Ascending aorta (tissue), 2 donors: ENCODE results near the gene SIMC1. TPM values are rescaled to one million over a fixed set of nuclear protein-coding genes. Genes with fewer than 3 reads are reported as not detected.
A peak's percentile ranks its signal among the peaks of the same experiment; 100 is the strongest.

Source experiments
- DNase-seq, 2 donors: peaks; one replicate each; pipeline ENCODE4 v3.0.0-alpha.2; 2019; ENCODE audit warnings: low spot score in 2 of 2
- H3K27ac ChIP-seq, 2 donors: fragments of 200-600 bp; sonication (generic); one replicate each; pipeline ENCODE4 v1.5.1; 2016 to 2017; ENCODE audit warnings: mild to moderate bottlenecking in 1 of 2
- H3K27me3 ChIP-seq: fragments of 200-600 bp; sonication (generic); one replicate; pipeline ENCODE4 v1.5.1; 2017
- H3K36me3 ChIP-seq, 2 donors: fragments of 200-600 bp; sonication (generic); one replicate each; pipeline ENCODE4 v1.5.1; 2016
- H3K4me1 ChIP-seq, 2 donors: fragments of 200-600 bp; sonication (generic); one replicate each; pipeline ENCODE4 v1.5.1; 2016 to 2017; ENCODE audit warnings: mild to moderate bottlenecking in 1 of 2
- H3K4me3 ChIP-seq, 2 donors: fragments of 200-600 bp; sonication (generic); one replicate each; pipeline ENCODE4 v1.5.1; 2016 to 2017; ENCODE audit warnings: mild to moderate bottlenecking in 1 of 2
- H3K9me3 ChIP-seq, 2 donors: fragments of 200-600 bp; sonication (generic); one replicate each; pipeline ENCODE4 v1.5.1; 2016
- intact Hi-C: fragments of 100-400 bp; cut with DNase I; formaldehyde crosslinking; loops from one replicate; pipeline ENCODE4 v1.15.1; 2023
- total RNA-seq: library from RNA; depleted of rRNA; stranded (reverse); fragments of >200 nt; gene quantifications from one replicate; pipeline ENCODE4 v1.1.0, GENCODE V29; 2016
- TF ChIP-seq, protein P1 (sequence below), 3 experiments: fragments of 200-600 bp in 2 of 3; fragments of 450-650 bp in 1 of 3; sonication (generic) in 2 of 3; IDR thresholded peaks; one replicate each; pipeline ENCODE4 v1.5.1; 2016 to 2019; ENCODE audit warnings: antibody characterized with exemption in 3 of 3, mild to moderate bottlenecking in 1 of 3, moderate library complexity in 1 of 3

Gene SIMC1
- total RNA-seq, 1 donor from 2014 or later, result 3.7 TPM

DNA sequence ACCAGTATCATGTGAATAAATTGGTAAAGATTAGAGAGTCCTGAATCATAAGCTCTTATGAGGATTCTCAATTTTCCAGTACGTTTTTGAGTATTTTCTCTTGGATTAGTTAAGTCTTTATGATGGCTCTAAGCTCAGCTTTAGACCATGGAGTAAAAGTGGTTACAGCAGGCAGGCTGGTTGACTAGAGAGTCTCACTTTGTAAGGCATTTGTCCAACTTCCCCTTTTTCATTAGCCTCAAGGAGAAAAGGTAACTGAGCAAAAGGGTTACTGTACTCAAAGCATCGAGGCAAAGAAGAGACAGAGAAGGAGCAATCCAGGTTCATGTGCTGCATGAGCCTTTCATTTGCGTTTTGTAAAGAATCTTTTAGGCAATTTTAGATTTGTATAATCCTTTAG, 141.7 kb downstream of the SIMC1 start:
- Histone ChIP-seq H3K9me3 (no peaks in the 10 kb centered on the region), H3K4me1 (peaks cover 0 to 15% of the 10 kb centered on the region in 2 donors), H3K4me3 (no peak overlapping the region), H3K27me3 (no peaks in the 10 kb centered on the region), H3K27ac (no peak overlapping the region), H3K36me3 (peaks cover 18 to 33% of the 10 kb centered on the region in 2 donors)
- no peak for DNase-seq
- TF ChIP-seq, protein P1, sequence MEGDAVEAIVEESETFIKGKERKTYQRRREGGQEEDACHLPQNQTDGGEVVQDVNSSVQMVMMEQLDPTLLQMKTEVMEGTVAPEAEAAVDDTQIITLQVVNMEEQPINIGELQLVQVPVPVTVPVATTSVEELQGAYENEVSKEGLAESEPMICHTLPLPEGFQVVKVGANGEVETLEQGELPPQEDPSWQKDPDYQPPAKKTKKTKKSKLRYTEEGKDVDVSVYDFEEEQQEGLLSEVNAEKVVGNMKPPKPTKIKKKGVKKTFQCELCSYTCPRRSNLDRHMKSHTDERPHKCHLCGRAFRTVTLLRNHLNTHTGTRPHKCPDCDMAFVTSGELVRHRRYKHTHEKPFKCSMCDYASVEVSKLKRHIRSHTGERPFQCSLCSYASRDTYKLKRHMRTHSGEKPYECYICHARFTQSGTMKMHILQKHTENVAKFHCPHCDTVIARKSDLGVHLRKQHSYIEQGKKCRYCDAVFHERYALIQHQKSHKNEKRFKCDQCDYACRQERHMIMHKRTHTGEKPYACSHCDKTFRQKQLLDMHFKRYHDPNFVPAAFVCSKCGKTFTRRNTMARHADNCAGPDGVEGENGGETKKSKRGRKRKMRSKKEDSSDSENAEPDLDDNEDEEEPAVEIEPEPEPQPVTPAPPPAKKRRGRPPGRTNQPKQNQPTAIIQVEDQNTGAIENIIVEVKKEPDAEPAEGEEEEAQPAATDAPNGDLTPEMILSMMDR (IDR thresholded peaks at IDR 0.05), result no peak
- intact Hi-C loops, result loop anchor here (10.0 kb wide), 2 partner anchors 265 to 625 kb away; partner anchors contain the start of genes TSPAN17 and UIMC1

DNA sequence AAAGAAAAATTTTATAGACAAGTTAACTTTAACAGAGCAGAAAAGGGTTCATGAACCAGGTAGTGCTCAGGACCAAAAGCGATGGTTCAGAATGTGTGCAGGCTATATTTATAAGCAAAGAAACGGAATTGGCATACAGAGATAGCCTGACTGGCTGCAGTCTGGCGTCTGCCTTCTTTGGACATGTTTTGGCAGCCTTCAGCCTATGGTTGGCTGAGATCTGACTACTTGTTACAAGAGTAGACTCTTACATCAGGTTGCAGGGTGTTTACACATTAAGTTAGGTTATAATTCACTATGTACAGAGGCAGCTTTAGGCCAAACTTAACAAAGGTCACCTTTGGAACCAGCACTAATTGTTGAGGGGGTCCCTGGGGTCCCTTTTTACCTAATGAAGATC, 143.2 kb downstream of the SIMC1 start:
- Histone ChIP-seq H3K4me1 (peaks cover 0 to 15% of the 10 kb centered on the region in 2 donors), H3K27ac (peak overlapping the region; percentile 66 to 87), H3K36me3 (peaks cover 21 to 39% of the 10 kb centered on the region in 2 donors), H3K9me3 (no peaks in the 10 kb centered on the region), H3K27me3 (no peaks in the 10 kb centered on the region), H3K4me3 (no peak overlapping the region)
- TF ChIP-seq, protein P1 (IDR thresholded peaks at IDR 0.05), result no peak
- DNase-seq, result no peak
- intact Hi-C loops, result loop anchor here (10.0 kb wide), 2 partner anchors 263 to 623 kb away; partner anchors contain the start of genes TSPAN17 and UIMC1

- no peaks in the 10 kb centered on the region for H3K9me3 ChIP-seq
- peaks cover 0 to 17% of the 10 kb centered on the region in 2 donors for H3K4me1 ChIP-seq
- intact Hi-C loops, result loop anchor here (10.0 kb wide), 2 partner anchors 263 to 623 kb away; partner anchors contain the start of genes TSPAN17 and UIMC1
- no peaks in the 10 kb centered on the region for H3K27me3 ChIP-seq
- H3K27ac ChIP-seq, result peak overlapping the region; percentile 66 to 87
- H3K4me3 ChIP-seq, result no peak overlapping the region
- H3K36me3 ChIP-seq, result peaks cover 21 to 39% of the 10 kb centered on the region in 2 donors
- DNase-seq, result no peak
- TF ChIP-seq, protein P1 (IDR thresholded peaks at IDR 0.05), result no peak
Observed at GRCh38 chr5:176381979-176382378, 143.8 kb downstream of the SIMC1 start.

DNA sequence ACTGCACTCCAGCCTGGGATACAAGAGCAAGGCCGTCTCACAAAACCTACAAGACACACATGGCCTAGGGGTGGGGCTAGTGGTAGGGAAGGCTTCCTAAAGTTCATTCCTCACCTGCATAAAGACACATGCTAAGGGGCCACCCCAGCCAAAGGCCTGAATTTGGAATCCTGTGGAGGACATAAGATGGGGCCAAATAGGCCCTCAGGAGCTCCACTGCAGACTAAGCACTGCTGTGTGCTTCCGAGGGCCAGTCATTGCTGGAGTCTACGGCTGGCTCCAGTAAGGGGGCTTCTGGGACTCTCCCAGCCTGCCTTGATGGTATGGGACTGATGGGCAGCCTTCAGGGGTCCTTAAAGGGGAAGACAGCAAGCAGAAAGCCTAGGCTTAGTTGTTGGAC, 144.5 kb downstream of the SIMC1 start:
- H3K27me3 ChIP-seq, result no peaks in the 10 kb centered on the region
- no peak for DNase-seq
- intact Hi-C loops, result loop anchor here (10.0 kb wide), 2 partner anchors 262 to 622 kb away; partner anchors contain the start of genes TSPAN17 and UIMC1
- no peak overlapping the region for H3K4me3 ChIP-seq
- peaks cover 4 to 25% of the 10 kb centered on the region in 2 donors for H3K4me1 ChIP-seq
- TF ChIP-seq, protein P1 (IDR thresholded peaks at IDR 0.05), result no peak
- peaks cover 21 to 39% of the 10 kb centered on the region in 2 donors for H3K36me3 ChIP-seq
- no peaks in the 10 kb centered on the region for H3K9me3 ChIP-seq
- H3K27ac ChIP-seq, result peak overlapping the region in 1 of 2 donors; percentile 87

DNA sequence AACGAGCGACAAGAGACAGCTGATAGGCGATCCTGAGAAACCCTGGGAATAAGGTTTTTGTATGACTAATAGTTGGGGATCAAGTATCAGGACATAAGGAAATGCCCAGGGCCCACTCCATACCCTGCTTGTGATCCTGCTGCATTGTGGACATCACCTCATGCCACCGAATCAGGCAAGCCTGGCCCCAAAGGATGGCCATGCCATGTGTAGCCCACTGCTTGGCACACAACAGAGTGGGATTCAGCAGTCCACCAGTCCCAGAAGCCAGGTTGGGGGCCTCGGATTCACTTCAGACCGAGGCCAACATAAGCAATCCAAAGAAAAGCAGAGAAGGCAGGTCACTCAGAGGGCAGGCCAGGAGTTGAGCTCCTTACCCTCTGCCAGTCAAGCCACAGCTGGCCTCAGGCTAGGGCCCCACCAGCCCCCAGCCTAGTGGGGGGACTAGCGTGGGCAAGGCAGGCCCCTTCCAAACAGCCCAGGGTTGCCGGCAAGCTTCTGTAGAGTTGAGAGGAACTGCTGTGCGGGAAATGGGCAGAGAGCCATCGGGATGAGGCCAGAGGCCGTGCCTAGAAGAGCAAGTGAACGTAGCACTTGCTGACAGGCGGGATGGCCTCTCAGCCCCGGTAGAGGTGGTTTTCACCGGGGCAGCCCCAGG, 145.2 kb downstream of the SIMC1 start:
- no peaks in the 10 kb centered on the region for H3K9me3 ChIP-seq
- no peak for DNase-seq
- no peak overlapping the region for H3K4me3 ChIP-seq
- intact Hi-C loops, result loop anchor here (10.0 kb wide), 2 partner anchors 261 to 621 kb away; partner anchors contain the start of genes TSPAN17 and UIMC1
- TF ChIP-seq, protein P1 (IDR thresholded peaks at IDR 0.05), result no peak
- H3K27me3 ChIP-seq, result no peaks in the 10 kb centered on the region
- peaks cover 6 to 27% of the 10 kb centered on the region in 2 donors for H3K4me1 ChIP-seq
- peak overlapping the region in 1 of 2 donors; percentile 87 for H3K27ac ChIP-seq
- peaks cover 21 to 39% of the 10 kb centered on the region in 2 donors for H3K36me3 ChIP-seq
